NB4 (cell line): ENCODE results near the gene SPACA7.

Source experiments
- MAX ChIP-seq: IDR thresholded peaks from 2 replicates; pipeline ENCODE4 v1.6.1; 2011; ENCODE audit warnings: low read depth, low read length
- POLR2A ChIP-seq: IDR thresholded peaks from 2 replicates; pipeline ENCODE4 v1.6.1; 2011; ENCODE audit warnings: mild to moderate bottlenecking; ENCODE audit not compliant: insufficient read length; ENCODE audit errors: extremely low read depth

- TF ChIP-seq MAX: no peak
- TF ChIP-seq POLR2A: no peak
These were observed 72.7 kb downstream of the SPACA7 start for GRCh38 chr13:112448621-112449544.
